Osteocyte (in vitro differentiated cells): ENCODE measurements around the gene EIF6. TPM values are rescaled to one million over a fixed set of nuclear protein-coding genes. Genes with fewer than 3 reads are reported as not detected.
"Not testable (repeated sequence)": the region's sequence is repeated elsewhere in the genome, so short reads cannot be mapped to it uniquely, and the experiment has no call there.

Experiments used
- DNase-seq: peaks from one replicate; pipeline ENCODE4 v3.0.0; 2021; ENCODE audit warnings: mixed read lengths; ENCODE audit not compliant: unreplicated experiment; ENCODE audit errors: extremely low spot score
- H3K27ac Mint-ChIP-seq: one replicate; pipeline ENCODE4 v1.8.0; 2021; ENCODE audit warnings: mild to moderate bottlenecking, mixed read lengths; ENCODE audit not compliant: unreplicated experiment
- H3K27me3 Mint-ChIP-seq: one replicate; pipeline ENCODE4 v1.8.0; 2021; ENCODE audit warnings: mixed read lengths; ENCODE audit not compliant: unreplicated experiment
- H3K36me3 Mint-ChIP-seq: one replicate; pipeline ENCODE4 v1.8.0; 2021; ENCODE audit warnings: mixed read lengths; ENCODE audit not compliant: unreplicated experiment
- H3K4me1 Mint-ChIP-seq: one replicate; pipeline ENCODE4 v1.8.0; 2021; ENCODE audit warnings: mixed read lengths; ENCODE audit not compliant: unreplicated experiment
- H3K4me3 Mint-ChIP-seq: one replicate; pipeline ENCODE4 v1.8.0; 2021; ENCODE audit warnings: mild to moderate bottlenecking, moderate library complexity, mixed read lengths; ENCODE audit not compliant: unreplicated experiment
- H3K9me3 Mint-ChIP-seq: one replicate; pipeline ENCODE4 v1.8.0; 2021; ENCODE audit warnings: mixed read lengths; ENCODE audit not compliant: unreplicated experiment
- CTCF ChIP-seq: fragments of 200-600 bp; sonication (generic); IDR thresholded peaks from 2 replicates; pipeline ENCODE4 v1.5.0; 2021; ENCODE audit warnings: antibody characterized with exemption, mild to moderate bottlenecking, moderate library complexity
- total RNA-seq: library from RNA; stranded (reverse); gene quantifications from 2 replicates; pipeline ENCODE4 v1.2.1, GENCODE V29; 2021

EIF6 gene
- total RNA-seq, 1 donor from 2014 or later: 131 TPM

- Mint-ChIP-seq H3K4me3 (no peak overlapping the region), H3K4me1 (peaks cover 78% of the 10 kb centered on the region), H3K36me3 (peaks cover 10% of the 10 kb centered on the region), H3K27ac (no peak overlapping the region), H3K9me3 (no peaks in the 10 kb centered on the region), H3K27me3 (no peaks in the 10 kb centered on the region)
- TF ChIP-seq CTCF: no peak
- no peak for DNase-seq
Measured at GRCh38 chr20:35317416-35318210, 33.0 kb upstream of the EIF6 start.

GRCh38 chr20:35316086-35316485, 31.5 kb upstream of the EIF6 start:
- Mint-ChIP-seq H3K27me3 (no peaks in the 10 kb centered on the region), H3K9me3 (no peaks in the 10 kb centered on the region), H3K4me3 (no peak overlapping the region), H3K4me1 (peaks cover 81% of the 10 kb centered on the region), H3K36me3 (peaks cover 10% of the 10 kb centered on the region), H3K27ac (no peak overlapping the region)
- TF ChIP-seq CTCF: no peak
- no peak for DNase-seq

GRCh38 chr20:35315632-35316020, 31.1 kb upstream of the EIF6 start:
- DNase-seq, H3K4me3 Mint-ChIP-seq, H3K27me3 Mint-ChIP-seq, H3K36me3 Mint-ChIP-seq, H3K9me3 Mint-ChIP-seq, H3K27ac Mint-ChIP-seq: not testable (repeated sequence)
- H3K4me1 Mint-ChIP-seq: peaks cover 80% of the 10 kb centered on the region

GRCh38 chr20:35314816-35315631, 30.5 kb upstream of the EIF6 start:
- Mint-ChIP-seq H3K9me3 (no peaks in the 10 kb centered on the region), H3K27me3 (no peaks in the 10 kb centered on the region), H3K4me1 (peaks cover 75% of the 10 kb centered on the region), H3K27ac (no peak overlapping the region), H3K4me3 (no peak overlapping the region), H3K36me3 (peaks cover 10% of the 10 kb centered on the region)
- no peak for TF ChIP-seq CTCF
- DNase-seq: no peak

GRCh38 chr20:35312318-35312717, 27.7 kb upstream of the EIF6 start:
- Mint-ChIP-seq H3K27ac (peak overlapping the region; percentile 75), H3K36me3 (peaks cover 10% of the 10 kb centered on the region), H3K4me3 (no peak overlapping the region), H3K4me1 (peaks cover 70% of the 10 kb centered on the region), H3K27me3 (no peaks in the 10 kb centered on the region), H3K9me3 (no peaks in the 10 kb centered on the region)
- no peak for DNase-seq
- TF ChIP-seq CTCF: no peak
